Ishikawa (cell line): ENCODE measurements around the gene NEDD4L.

Source experiments
- CEBPB ChIP-seq: IDR thresholded peaks from 2 replicates; pipeline ENCODE4 v1.6.1; 2012
- CREB1 ChIP-seq: IDR thresholded peaks from 2 replicates; pipeline ENCODE4 v1.6.1; 2012; ENCODE audit warnings: low read depth
- EGR1 ChIP-seq: IDR thresholded peaks from 2 replicates; pipeline ENCODE4 v1.6.1; 2012
- EP300 ChIP-seq: IDR thresholded peaks from 2 replicates; pipeline ENCODE4 v1.6.1; 2012; ENCODE audit warnings: borderline replicate concordance
- MAX ChIP-seq: IDR thresholded peaks from 2 replicates; pipeline ENCODE4 v1.6.1; 2012
- RAD21 ChIP-seq: IDR thresholded peaks from 2 replicates; pipeline ENCODE4 v1.6.1; 2012; ENCODE audit warnings: low read depth
- REST ChIP-seq: IDR thresholded peaks from 2 replicates; pipeline ENCODE4 v1.6.1; 2012; ENCODE audit warnings: low read depth, mild to moderate bottlenecking
- TAF1 ChIP-seq: IDR thresholded peaks from 2 replicates; pipeline ENCODE4 v1.6.1; 2012; ENCODE audit warnings: low read depth, mild to moderate bottlenecking
- TEAD4 ChIP-seq: IDR thresholded peaks from 2 replicates; pipeline ENCODE4 v1.6.1; 2012
- USF1 ChIP-seq: IDR thresholded peaks from 2 replicates; pipeline ENCODE4 v1.6.1; 2012
- YY1 ChIP-seq: IDR thresholded peaks from 2 replicates; pipeline ENCODE4 v1.6.1; 2012; ENCODE audit warnings: low read depth
- ZBTB7A ChIP-seq: IDR thresholded peaks from 2 replicates; pipeline ENCODE4 v1.6.1; 2012; ENCODE audit warnings: low read depth

- TF ChIP-seq RAD21 (no peak), YY1 (no peak), TEAD4 (peak; percentile 45; the same call in 1 of the 2 replicates), MAX (no peak), EGR1 (no peak), ZBTB7A (no peak), CEBPB (0 out of 2 replicates have a peak, but pooled peaks have one; percentile 1), EP300 (no peak), REST (no peak), TAF1 (no peak), USF1 (no peak), CREB1 (no peak)
Measured at GRCh38 chr18:58221060-58221725, 177.2 kb downstream of the NEDD4L start.
